Stimulated activated CD8-positive, alpha-beta memory T cell treated with anti-CD3 and anti-CD28 coated beads, Interleukin-15, amount 100 ng/mL, for 24 hours (primary cell): ENCODE measurements around the gene INSL6.
"Not testable (repeated sequence)": the region's sequence is repeated elsewhere in the genome, so short reads cannot be mapped to it uniquely, and the experiment has no call there.

Experiments
- DNase-seq: peaks from one replicate; pipeline ENCODE4 v3.0.0-alpha.2; 2020; ENCODE audit warnings: low read depth

The INSL6 gene

DNA sequence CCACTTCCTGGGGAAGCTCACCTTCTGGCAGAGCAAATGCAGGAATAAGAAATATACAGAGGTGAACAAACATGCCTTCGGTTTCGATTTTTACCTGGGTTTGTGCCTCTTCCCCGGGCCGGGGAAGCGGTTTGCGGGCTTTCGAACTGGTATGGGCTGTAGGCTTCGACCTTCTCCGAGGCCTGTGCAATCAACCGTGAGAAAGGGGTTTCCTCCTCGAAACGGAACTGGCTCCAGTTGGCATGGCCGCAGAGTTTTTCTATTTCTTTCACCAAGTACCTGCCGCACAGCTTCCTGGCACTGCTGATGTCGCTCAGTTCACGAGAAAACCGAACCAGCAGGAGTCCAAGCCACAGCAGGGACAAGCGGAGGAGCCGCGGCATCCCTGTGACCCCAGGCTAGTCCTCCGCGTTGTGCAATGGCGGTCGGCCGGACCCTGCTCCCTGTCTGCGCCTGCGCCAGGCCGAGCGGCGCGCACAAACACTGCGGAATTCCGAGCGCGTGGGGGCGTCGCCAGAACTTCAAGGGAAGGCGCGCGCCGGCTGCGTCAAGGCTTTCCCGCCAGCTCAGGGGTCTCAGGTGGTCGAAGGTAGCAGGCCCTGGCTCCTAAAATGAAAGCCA, at the start of gene INSL6:
Gene INSL6 (minus strand): TSS at position 420 of the 621 bp plus-strand sequence. CDS start 37 bp downstream, at position 383.
- DNase-seq: no peak

GRCh38 chr9:5231212-5231611, 45.8 kb upstream of the INSL6 start, which contains the start of gene INSL4:
INSL4 (plus strand) TSS chr9:5231419; CDS start chr9:5231524, 105 bp downstream.
- DNase-seq: no peak

DNA sequence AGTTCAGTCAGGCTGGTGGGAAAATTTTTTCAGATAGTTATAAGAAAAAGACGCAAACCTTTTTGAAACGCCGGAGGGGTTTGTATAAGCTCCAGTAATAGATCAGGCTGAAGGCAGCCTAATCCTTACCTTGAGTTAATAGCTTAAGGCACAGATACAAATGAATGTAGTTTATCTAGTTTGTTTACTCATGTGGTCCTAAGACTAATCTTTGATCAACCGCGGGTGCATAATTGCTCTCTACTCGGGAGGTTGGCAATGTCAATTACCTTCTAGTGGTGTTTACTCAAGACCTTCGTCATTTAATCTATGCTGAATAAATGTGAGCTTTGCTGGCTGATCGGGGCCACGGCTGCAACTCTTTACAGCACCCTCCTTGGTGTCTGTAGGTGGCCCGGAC, 45.1 kb upstream of the INSL6 start:
- no peak for DNase-seq

- DNase-seq: no peak
Measured at GRCh38 chr9:5205071-5205470, 19.6 kb upstream of the INSL6 start.

GRCh38 chr9:5195463-5195862, 10.0 kb upstream of the INSL6 start:
- no peak for DNase-seq

- DNase-seq: no peak
Measured at GRCh38 chr9:5193345-5193744, 7.9 kb upstream of the INSL6 start.

GRCh38 chr9:5191985-5192384, 6.5 kb upstream of the INSL6 start:
- no peak for DNase-seq

DNA sequence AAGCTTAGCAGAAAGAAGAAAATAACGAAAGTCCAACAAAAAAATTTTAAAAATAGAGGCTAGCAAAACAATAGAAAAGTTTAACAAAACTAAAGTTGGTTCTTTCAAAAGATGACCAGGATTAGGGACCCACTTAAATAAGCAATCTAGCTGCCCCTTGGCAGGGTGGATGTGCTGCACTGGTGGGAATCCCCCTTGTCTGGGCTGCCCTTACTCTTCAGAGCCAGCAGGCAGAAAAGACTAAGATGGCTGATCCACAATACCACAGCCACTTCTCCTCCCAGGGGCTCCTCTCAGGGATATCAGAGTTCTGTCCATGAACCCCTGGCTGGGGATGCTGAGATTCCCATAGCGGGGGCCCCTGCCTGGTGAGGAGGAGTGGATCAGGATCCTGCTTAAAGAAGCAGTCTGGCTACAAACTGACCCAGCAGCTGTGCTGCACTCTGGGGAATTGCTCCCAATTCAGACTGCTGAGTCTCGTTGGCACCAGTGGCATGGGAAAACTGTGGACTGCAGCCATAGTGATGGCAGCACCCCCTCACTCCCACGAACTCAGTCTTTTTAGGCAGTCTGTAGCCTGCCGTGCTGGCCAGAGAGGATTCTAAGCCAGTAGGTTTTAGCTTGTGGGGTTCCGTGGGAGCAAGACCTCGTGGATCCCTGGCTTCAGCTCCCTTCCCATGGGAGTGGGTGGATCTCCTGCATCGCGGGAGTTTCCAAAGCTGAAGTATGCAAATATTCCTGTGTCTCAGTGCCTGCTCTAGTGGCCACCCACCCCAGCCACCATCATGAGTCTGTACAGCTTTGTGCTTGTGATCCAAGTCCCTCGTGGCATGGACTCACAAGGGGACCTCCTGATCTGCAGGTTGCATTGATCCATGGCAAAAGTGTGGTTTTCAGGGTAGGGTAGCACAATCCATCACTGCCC, 2.9 kb upstream of the INSL6 start:
- no peak for DNase-seq

- DNase-seq: no peak
Measured at GRCh38 chr9:5186416-5187169, 1.2 kb upstream of the INSL6 start.

DNA sequence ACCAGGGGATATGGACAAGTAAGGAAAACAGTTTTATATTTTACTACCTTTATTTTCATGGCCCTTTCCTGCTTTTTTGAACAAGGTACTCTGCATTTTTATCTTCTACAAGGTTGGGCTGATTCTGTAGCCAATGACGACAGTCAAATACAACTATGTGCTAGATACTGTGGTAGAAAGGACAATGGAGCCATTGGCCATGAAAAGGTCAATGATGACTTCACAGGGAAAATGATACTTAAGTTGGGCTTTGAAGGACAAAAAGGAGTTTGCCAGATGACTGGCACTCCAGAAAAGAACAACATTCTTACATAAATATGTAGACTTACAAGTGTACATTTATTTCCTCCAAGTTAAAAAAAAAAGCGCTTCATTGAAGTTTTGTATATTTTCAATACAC, 663 bp downstream of the INSL6 start:
- no peak for DNase-seq

DNA sequence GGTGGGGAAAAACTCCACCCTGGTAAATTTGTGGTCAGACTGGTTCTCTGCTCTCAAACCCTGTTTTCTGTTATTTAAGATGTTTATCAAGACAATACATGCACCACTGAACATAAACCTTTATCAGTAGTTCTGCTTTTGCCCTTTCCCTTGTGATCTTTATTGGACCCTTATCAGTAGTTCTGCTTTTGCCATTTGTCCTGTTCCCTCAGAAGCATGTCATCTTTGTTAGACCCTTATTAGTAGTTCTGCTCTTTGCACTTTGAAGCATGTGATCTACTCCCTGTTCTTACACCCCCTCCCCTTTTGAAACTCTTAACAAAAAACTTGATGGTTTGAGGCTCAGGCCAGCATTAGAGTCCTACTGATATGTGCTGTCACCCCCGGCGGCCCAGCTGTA, 4.8 kb downstream of the INSL6 start:
- DNase-seq: not testable (repeated sequence)

GRCh38 chr9:5178126-5178805, 7.2 kb downstream of the INSL6 start:
- no peak for DNase-seq

DNA sequence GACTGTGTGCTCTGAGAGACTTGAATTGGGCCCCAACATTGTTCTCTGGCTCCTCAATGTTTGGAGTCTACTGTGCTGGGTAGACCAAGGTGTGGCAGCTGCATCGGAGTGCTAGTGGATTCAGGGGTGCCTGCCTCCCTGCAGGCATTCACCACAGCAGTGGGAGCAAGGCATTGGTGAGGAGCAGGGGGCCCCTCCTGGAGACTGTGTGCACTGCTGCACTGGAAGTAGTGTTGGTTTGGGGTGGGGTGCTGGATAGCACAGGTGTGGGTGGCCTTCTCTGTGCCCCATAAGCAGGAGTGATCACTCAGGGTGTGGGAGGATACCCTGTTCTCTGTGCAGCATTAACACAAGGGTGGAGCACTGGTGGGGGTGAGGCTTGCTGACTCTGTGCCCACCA, 39.2 kb downstream of the INSL6 start:
- DNase-seq: no peak

DNA sequence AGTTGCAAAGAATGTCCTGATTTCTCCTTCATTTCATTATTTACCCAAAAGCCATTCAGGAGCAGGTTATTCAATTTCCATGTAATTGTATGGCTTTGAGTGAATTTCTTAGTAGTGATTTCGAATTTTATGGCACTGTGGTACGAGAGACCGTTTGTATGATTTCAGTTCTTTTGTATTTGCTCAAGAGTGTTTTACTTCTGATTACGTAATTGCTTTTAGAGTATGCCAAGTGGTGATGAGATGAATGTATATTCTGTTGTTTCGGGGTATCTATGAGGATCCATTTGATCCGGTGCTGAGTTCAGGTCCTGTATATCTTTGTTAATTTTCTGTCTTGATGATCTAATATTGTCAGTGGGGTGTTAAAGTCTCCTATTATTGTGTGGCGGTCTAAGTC, 41.2 kb downstream of the INSL6 start:
- DNase-seq: no peak

DNA sequence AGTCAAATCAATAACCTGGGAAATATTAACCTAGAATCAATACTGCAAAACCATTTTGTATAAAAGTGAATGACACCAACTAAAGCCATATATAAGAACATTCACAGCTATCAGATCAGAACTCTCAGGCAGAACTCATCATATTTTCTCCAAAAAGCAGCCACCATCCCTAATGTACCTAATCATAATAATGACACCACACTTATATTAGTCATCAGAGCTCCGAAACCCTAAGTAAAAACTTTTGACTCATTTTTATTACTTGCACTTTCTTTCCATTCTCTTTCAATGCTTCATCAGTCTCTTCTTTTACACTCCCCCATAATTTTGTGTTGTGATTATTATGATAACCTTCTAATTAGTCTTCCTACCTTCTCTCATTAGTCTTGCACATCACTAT, 45.3 kb downstream of the INSL6 start:
- no peak for DNase-seq

DNA sequence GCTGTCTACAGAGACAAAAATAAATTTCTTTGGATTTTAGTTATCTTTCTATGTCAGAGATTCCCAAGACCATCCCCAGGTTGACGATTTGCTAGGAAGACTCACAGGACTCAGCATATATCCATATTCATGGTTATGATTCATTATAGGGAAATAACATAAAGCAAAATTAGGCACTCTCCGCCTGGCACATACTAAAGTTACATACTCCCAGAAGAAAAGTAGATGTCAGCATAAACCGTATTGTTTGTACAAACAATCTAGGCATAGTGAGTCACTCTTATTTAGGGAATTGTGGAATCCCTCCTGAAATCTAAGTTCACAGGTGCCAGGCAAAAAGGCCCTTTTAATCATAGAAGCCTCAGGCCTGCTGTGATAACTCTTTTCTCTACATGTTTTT, 62.9 kb downstream of the INSL6 start:
- no peak for DNase-seq

DNA sequence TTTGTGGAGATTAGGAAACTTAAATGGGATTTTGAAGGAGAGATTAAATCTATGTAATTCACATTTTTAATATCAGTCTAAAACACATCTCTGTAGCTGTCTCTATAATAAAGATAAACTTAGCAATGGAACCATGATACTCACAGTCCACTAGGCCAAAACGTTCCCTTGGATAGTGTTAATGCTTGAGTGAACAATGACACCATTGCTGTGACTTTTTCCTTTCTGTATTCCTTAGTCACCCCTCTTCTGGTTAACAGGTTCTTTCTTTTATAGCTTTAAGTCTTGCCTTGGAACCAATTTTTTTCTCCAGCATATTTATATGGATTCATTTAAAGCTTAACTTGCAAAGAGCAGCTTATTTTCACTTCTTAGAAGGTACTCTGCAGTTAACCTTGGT, 63.3 kb downstream of the INSL6 start:
- DNase-seq: no peak

DNA sequence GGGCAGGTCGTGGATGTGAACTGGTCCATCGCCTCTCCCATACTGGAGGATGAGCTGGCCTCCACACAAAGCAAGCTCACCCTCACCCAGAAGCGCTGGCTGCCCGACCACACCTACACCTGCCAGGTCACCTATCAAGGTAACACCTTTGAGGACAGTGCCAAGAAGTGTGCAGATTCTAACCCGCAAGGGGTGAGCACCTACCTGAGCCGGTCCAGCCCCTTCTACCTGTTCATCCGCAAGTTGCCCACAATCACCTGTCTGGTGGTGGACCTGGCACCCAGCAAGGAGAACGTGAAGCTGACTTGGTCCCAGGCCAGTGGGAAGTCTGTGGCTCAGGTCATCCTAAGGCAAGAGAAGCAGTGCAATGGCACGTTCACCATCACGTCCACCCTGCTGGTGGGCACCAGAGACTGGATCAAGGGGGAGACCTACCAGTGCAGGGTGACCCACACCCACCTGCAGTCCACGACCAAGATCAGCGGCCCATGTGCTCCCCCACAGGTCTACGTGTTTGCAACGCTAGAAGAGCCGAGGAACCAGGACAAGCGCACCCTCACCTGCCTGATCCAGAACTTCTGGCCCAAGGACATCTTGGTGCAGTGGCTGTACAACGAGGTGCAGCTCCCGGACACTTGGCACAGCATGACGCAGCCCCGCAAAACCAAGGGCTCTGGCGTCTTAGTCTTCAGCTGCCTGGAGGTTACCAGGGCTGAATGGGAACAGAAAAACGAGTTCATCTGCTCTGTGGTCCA, 71.3 kb downstream of the INSL6 start:
- DNase-seq: no peak
